GM19463 (cell line): ENCODE measurements around the gene TLCD4.

Source experiments
- ATAC-seq: cut with Tn5 transposase; IDR thresholded peaks from one replicate; pipeline ENCODE4 v1.9.1; 2021; ENCODE audit warnings: mild to moderate bottlenecking, moderate library complexity; ENCODE audit not compliant: unreplicated experiment

TLCD4 gene

DNA sequence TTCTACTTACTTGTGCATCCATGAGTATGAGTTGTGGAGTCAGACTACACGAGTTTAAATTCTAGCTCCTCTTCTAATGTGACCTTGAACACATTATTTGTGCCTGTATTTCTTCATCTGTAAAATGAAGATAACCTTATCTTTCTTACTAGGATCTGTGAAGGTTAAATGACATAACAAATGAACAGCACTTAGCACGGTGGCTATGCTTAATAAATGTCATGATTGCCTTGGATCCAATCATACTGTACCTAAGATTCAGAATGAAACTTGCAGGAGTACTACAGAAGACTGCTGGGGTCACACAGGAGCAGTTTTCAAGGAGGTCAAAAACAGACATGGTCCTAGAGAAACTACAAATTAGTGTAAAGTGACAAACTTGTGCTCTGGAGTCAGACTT, 22.2 kb upstream of the TLCD4 start:
- no peak for ATAC-seq

DNA sequence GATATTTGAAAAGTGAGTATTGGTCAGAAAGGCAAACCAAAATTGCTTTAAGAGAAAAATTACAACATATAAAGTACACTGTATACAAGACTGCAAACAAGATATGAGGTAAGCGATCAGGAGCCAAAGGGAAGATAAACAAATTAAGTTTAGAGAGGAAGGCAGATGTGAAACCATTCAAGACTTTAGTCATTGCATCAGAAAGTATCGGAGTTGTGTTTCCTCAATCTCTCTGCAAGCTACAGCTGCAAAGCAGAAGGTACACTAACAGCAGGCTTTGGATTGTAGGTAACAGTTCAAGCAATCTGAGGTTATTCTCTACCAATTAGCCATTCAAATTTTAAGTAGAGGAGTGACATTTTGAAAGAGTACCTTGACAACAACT, 21.3 kb upstream of the TLCD4 start:
- ATAC-seq: peak; percentile 88

DNA sequence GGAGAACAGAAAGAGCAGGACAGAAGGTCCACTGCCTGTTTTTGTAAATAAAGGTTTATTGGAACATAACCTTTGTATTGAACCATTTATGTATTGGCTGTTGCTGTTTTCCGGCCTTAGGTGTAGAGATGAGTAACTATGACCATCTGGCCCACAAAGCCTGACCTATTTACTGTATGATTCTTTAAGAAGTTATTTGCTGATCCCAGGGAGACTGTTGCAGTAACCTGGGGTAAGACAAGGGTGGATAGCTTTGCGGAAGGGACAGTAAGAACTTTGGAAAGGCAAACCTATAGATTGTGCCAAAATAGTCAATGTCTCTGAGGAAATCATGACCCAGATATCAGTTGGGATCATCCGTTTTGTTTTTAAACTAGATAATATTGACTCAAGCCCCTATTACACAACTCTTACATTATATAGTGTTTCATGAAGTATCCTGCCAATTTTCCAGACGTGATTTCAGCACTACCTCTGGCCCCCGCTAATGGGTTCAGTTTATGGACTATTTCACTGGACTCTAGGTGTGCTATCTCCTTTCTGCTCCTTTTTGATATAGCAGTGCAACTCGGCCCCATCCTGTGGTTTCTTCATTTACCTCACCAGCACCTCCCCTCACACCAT, 20.8 kb upstream of the TLCD4 start:
- peak; percentile 17 for ATAC-seq

DNA sequence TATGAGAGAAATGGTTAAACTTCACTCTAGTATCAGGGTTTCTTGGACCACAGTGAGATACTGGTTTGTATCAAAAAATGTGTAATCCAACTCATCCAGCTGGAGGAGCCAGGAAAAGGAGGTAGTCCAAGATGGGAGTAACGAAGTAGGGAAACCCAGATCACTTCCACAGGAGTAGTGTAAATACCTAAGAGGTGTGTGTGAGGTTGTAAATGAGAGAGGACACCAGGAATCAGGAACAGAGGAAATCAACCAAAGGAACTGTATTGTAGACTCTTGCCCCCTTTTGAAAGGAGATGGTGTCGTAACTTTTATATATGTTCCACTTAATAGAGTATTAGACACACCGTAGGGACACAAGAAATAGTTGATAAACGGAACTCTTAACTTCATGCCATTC, 19.7 kb upstream of the TLCD4 start:
- no peak for ATAC-seq

DNA sequence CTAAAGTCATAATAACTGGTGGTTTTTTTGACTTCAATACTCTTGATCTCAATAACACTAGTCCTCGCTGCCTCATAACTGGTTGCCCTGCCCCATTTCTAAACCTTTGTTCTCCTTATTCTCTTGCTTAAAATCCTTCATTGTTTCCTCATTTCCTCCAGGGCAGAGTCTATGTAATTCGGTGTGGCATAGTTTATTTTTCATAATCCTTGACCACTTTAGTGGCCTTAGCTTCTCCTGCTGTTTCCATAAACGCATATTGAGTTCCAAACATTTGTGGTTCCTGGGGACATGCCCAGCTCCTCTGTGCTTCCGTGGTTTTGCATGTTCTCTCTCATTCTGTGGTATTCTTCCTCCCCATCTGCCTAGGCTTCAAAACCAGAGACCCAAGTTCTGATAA, 19.0 kb upstream of the TLCD4 start:
- no peak for ATAC-seq

DNA sequence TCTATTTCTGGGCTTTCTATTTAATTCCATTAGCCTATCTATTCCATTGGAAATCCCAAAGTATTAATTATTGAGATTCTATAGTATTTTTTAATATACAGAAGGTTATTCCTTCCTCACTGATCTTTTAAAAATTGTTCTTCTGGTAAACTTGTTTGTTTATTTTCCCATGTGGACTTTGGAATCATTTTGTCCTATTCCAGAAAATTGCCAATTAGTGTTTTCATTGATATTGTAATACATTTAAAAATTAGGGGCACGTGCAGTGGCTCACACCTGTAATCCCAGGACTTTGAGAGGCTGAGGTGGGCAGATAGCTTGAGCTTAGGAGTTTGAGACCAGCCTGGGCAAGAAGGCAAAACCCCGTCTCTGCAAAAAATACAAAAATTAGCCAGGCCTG, 8.4 kb upstream of the TLCD4 start:
- ATAC-seq: no peak

DNA sequence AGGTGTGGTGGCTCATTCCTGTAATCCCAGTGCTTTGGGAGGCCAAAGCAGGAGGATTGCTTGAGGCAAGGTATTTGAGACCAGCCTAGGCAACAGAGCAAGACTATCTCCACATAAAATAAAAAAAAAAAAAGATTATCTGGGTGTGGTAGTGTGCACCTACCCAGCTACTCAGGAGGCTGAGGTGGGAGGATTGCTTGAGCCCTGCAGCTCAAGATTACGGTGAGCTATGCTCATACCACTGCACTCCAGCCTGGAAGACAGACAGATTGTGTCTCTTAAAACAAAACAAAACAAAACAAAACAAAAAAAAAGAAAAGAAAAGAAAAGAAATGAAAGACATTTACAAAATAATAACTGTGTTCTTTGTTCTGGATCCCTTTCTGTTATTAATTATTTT, 6.1 kb upstream of the TLCD4 start:
- ATAC-seq: no peak

DNA sequence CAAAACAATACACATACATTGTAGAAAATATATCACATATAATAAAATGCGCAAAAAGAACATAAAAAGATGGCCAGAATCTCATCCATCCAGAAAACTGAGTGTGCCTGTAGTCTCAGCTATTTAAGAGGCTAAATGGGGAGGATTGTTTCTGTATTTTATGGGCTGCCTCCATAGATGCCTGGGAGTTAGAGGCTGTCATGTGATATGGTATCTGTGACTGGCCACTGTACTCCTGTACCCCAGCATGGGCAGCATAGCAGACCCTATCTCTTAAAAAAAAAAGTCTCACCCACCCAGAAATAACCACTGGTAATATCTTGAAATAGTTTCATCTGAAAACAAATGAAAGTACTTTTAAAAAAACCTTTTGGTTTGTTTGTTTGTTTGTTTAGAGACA, 3.5 kb upstream of the TLCD4 start:
- no peak for ATAC-seq

DNA sequence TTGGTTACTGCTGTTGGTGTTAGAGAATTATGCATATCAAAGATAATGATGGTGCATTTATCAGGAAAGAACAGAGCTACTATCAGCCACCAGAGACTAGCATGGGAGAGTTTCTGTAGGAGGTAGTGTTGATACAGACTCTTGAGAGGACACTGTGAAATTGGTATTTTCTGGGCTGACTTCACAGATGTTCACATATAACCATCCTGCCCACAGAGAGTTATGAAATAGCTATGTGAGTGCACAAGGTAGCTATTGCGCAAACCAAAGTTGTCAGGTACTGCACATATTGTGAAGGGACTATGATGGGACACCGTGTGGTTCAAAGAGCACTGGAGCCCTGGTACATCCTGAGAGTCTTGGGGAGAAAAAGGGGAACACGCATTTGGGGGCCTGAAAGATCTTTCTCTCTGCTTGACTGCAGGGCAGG, 1.4 kb upstream of the TLCD4 start:
- ATAC-seq: no peak

DNA sequence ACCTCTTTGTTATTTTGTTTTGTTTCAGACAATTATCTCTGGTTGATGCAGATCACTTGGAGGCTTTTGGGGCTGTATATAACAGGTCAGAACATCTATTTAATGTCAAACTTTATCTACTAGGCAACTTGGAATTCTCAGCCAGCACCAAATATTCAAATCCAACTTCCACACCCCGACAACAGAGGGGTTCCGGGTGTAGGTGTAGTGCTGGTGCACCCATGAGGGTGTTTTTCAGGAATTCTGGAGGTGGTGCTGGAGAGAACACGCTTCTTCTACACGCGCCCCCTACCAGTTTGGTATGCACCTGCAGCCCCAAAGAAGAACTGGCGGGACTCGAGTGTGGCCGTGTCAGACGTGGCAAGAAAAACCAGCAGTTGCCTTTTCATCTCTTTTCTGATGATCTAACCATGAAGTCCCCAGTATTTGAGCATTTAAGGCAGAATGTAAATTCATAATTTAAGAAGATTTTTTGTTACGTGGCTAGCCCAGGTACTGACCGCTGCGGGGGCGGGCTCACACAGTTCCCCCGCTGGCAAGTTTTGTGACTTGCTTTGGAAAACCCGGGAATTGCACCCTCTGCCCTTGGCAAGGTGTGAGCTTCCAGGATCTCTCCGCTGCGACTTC, 462 bp upstream of the TLCD4 start:
- peak; percentile 56 for ATAC-seq

DNA sequence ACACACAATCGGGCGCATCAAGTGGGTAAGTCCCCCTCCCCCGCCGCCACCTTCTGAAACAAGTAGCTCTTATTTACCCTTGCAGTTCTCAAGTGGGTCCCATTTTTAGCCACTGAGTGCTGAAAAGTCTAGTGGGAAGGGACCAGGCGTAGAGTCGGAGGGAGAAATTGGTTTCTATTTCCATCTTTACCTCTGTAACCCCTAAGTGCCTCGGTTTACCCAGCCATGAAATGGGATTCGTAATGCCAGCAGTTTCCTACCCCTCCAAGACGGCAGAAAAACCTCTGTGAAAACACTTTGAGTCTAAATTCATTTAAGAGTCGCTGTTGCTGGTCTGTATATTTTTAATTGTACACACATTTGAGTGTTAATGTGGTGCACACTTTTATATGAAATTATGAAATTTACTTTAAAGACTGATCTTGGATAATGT, 928 bp downstream of the TLCD4 start:
- no peak for ATAC-seq

DNA sequence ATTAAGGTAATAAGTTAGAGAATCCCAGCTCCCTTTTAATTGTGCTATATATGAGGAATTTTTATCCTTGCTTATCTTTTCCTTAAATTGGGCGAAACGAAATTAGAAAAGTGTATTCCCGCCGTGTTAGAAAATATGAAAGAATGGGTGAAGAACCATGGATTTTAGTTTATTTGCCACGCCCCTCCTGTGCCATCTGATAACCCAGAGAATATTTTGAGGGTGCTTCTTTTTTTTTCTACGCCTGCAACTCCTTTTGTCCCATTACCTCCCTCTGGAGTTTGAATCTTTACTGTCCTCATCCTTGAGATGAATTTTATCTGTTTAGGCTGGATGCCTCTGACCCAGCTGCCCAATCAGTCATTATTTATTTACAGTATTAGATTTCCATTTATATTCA, 1.6 kb downstream of the TLCD4 start:
- ATAC-seq: no peak

DNA sequence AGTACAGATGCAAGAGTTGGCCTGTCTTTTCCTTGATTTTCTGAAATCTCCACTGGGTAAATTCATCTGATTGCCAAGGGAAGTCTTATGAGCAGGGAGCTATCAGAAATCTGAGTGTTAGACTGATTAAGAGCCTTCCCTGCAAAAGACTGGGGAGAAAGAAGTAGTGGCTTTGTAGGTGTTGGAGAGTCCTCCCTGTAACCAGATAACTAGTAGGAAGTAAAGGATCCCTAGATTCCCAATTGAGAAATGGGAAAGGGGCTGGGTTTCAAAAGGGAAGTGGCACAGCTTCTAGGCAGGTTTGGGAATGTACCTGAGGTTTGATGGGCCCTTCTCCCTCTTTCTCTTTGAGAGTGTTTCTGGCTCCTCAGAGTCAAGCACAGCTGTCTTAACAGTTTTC, 2.1 kb downstream of the TLCD4 start:
- ATAC-seq: no peak

DNA sequence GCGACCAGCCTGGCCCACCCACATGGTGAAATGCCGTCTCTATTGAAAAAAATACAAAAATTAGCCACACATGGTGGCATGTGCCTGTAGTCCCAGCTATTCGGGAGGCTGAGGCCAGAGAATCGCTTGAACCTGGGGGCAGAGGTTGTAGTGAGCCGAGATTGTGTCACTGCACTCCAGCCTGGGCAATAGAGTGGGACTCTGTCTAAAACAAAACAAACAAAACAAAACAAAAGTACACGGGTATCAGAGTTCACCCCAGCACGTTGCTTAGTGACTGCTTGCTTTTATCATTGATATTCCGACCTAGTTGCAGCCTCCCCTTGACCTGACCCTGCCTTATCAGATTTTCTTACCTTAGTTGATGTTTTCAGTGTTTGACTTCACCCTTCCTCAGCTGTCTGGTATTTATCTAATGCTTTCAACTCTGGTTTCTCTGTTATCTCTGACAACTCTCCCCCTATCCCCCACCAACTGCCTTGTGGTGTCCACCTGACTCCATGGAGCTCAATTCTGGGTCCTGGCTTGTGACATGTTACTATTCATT, 5.1 kb downstream of the TLCD4 start:
- no peak for ATAC-seq

DNA sequence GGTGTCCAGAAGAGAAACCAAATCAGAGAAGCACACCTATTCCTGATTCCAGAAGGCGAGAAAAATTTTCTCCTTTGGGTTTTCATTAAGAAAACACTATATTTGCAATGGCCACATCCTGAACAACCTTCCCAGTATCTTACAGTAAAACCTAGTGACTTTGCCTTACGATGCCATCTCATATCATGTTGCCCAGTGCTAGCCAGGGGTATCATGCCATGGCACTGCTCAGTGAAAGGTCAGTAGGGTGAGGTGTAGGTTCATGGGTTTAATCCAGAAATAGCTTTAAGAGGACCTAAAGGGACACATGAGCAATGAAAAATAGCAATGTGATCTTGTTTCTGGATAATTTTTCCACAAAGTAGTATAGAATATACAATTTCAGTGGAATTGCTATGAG, 7.2 kb downstream of the TLCD4 start:
- ATAC-seq: no peak

DNA sequence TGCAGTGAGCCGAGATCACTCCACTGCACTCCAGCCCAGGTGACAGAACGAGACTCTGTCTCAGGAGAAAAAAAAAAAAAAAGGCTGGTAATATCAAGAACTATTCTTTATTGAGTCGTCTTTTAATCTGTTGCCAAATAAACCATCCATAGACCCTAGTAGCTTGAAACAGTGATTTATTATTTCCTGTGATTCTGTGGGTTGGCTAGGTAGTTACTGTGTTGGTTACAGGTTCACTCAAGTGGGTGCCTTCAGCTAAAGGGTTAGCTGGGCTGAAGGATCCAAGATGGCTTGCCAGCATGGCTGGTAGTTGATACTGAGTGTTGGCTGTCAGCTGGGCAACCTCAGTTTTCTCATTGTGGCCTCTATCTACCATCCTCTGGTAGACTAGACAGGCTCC, 9.2 kb downstream of the TLCD4 start:
- ATAC-seq: no peak

DNA sequence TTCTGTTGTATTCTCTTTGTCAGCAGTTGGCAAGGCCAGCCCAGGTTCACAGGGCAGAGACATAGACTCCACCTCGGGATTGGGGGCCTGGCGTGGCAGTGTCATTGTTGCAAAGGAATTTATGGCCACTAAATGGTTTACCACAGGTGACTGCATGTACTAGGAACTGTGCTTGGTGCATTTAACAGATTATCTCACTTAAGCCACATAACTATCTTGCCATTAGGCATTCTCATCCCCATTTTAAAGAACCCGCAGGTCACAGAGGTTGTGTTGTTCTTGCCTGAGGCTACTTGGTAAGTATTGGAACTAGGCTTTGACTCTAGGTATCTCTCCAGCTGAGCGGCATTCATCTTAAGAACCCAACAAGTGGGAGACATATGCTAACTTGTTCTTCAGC, 9.7 kb downstream of the TLCD4 start:
- no peak for ATAC-seq

DNA sequence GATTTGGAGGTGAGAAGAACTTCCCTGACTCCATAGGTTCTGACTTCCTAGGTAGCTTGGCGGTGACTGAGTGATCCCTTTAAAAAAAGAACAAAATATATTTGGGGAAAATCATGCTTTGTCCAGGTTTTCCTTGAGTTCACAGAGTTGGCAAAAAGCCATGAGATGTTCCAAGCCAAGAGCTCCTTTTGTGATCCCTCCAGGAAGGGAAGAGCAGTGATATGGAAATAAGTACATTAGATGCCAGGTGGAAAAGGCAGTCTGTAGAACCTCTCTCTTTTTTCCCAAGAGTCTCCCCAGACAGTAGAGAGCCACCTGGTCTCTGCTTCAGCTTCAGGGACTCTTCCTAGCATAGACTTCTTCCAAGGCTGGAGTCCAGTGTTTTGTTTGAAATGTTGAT, 10.2 kb downstream of the TLCD4 start:
- no peak for ATAC-seq

DNA sequence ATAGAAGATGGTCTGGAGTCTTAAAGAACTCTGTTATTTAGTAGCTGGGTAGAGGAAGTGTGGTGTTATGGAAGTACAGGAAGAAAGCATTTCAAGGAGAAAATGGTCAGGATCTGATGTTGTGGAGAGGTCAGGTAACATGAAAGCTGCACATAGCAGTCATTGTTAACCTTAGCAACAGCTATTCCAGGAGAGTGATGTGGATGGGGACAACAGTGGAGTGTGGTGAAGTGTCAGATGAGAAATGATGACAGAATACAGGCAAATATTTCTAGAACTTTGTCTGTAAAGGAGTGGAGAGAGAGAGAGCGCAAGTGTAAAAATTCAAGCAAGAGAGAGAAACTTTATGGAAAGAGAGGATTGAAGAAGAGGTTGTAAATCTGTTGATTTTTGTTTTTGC, 15.6 kb downstream of the TLCD4 start:
- ATAC-seq: no peak

DNA sequence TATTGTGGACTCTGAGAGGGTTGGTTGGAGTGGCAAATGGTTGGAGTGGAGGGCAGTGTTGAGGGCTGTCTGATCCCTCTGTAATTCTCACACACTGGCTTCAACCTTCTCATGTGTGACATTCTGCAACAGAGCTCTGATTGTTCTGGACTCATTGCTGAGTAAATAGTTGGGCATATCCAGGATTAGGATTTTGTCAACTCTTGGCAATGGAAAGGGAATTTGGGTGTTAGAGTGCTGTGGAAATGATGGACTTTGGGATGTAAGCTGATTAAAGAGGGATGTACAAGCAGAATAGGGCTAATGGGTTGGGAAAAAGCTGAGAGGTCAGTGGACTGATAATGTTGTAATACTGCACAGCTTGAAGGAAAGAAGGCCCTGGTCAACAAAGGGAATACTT, 16.5 kb downstream of the TLCD4 start:
- no peak for ATAC-seq

DNA sequence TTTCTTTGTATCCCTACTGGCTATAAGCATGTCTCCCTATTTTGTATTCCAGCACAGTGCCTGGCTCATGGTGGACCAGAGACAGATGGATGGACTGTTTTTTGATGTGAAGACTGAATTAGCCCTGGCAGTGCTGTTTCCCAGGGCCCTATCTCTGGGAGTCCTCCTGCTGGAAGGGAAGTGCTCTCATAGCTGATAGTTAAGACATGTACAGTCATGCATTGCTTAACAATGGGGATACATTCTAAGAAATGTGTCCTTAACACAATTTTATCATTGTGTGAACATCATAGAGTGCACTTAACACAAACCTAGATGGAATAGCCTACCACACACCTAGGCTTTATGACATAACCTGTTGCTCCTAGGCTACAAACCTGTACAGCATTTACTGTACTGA, 21.1 kb downstream of the TLCD4 start:
- no peak for ATAC-seq

DNA sequence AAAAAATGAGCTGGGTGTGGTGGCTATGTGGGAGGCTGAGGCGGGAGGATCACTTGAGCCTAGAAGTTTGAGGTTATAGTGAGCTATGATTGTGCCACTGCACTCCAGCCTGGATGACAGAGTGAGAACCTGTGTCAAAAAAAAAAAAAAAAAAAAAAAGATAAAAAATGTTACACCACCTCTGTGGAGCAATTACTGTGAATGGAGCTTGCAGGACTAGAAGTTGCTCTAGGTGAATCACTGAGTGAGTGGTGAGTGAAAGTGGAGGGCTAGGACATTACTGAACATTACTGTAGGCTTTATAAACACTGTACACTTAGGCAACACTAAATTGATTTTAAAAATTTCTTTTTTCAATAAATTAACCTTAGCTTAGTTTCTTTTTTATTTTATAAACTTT, 21.9 kb downstream of the TLCD4 start:
- no peak for ATAC-seq

DNA sequence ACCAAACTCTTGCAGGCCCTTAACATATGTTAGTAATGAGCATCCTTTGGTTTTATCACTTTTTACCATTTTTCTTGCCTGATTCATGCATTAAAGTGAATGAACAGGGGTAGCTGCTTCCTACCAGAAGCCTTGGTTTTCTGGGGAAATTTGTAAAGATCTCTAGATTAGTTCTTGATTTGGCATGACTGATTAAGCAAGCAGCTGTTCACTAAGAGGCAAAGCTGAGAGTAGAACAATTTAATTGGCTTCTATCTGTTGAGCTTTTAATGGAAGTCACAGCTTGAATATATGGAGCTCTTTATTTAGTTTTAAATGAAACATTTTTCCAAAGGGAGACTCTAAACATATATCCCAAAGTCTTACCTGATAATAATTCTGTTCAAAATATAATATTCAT, 23.6 kb downstream of the TLCD4 start:
- no peak for ATAC-seq
